BJ (cell line): ENCODE measurements around the gene NOXO1. TPM values are rescaled to one million over a fixed set of nuclear protein-coding genes. Genes with fewer than 3 reads are reported as not detected.

Experiments
- CTCF ChIA-PET: fragments of 350-600 bp; formaldehyde crosslinking; extraction: SDS; loops from one replicate; lab custom pipeline; 2021; ENCODE audit warnings: antibody characterized with exemption, inconsistent platforms; lab: Yijun Ruan, JAX
- POLR2A ChIA-PET: fragments of 300-600 bp; sonication (Branson Sonifier 250); formaldehyde crosslinking; extraction: SDS; loops from one replicate; lab custom pipeline; 2021; ENCODE audit warnings: antibody characterized with exemption; lab: Charles Lee
- DNase-seq: peaks from one replicate; pipeline ENCODE4 v3.0.0-alpha.2; 2011; ENCODE audit warnings: low read depth
- H3K27me3 ChIP-seq: 2 replicates; pipeline ENCODE4 v1.6.0; 2011; ENCODE audit warnings: low read length; ENCODE audit not compliant: control insufficient read depth, insufficient read depth
- H3K36me3 ChIP-seq: 2 replicates; pipeline ENCODE4 v1.5.1; 2011; ENCODE audit warnings: low read length; ENCODE audit not compliant: control insufficient read depth, insufficient read depth
- H3K4me3 ChIP-seq: 2 replicates; pipeline ENCODE4 v1.5.1; 2011; ENCODE audit warnings: low read depth, mild to moderate bottlenecking, control low read depth, low read length
- CTCF ChIP-seq: IDR thresholded peaks from 2 replicates; pipeline ENCODE4 v1.5.1; 2011; ENCODE audit warnings: low read depth, mild to moderate bottlenecking, control low read depth, inconsistent platforms, low read length, moderate library complexity; ENCODE audit not compliant: insufficient read depth
- polyA plus RNA-seq: library from polyadenylated mRNA; depleted of rRNA; stranded (reverse); fragments of >200 nt; gene quantifications from 2 replicates; pipeline ENCODE4 v1.2.3, GENCODE V29; 2011

NOXO1 gene
- polyA plus RNA-seq, 1 experiment = 0.17 TPM

DNA sequence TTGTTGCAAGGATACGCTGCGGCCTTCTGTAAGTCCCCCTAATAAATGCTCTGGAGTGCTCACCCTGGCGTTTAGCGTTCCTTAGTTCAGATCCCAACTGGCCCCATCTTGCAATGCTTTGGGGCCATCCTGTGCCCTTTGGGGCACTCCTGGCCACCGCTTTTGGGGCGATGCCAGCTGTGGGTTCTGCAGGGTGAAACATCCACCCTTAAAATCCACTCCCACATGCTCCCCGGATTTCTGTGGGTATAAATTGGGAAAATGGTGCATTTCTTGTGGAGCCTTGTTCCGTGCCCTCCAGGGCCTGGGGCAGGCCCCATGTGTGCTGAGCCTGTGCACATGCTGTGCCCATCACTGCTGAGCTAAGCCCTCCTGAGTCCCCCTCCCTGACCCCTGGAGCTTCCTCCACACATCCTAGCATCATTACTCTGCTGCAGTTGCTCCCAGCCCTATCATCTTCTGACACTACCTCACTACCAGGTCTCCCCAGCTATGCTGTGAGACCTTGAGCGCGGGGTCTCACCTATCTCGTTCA lies 44.3 kb downstream of the NOXO1 start:
- peaks cover 19% of the 10 kb centered on the region for H3K36me3 ChIP-seq
- CTCF ChIA-PET = interaction anchor here (1.5 kb wide), 1 partner anchor 9 kb away, joined by 5 read pairs; no protein-coding TSS in a partner anchor
- no peaks in the 10 kb centered on the region for H3K27me3 ChIP-seq
- POLR2A ChIA-PET = no interaction called here
- TF ChIP-seq CTCF = no peak
- no peak overlapping the region for H3K4me3 ChIP-seq
- no peak for DNase-seq

DNA sequence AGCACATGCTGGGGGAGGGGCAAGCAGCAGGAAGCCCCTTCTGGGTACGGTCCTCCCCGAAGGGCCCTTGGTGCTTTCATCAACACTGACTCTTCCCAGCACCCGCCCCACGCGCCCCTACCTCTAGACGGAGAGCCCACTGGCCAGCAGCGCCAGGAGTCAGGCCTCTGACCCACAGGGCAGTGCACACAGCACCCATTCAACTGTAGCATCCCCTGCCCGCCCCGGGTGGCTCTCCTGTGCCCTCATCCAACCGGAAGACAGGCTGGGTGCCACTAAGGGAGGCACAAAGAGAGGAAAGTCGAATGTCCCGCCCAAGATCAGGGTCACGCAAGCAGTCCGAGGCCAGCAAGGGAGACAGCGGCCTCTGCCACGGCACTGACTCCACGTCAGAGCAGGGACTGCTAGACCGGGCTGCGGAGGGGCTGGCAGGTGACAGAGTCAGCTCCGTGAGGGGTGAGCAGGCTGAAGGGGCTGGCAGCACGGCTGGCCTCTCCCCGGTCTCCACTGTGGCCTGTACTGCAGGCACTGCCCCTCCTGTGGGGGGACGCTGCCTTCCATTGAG lies 48.1 kb downstream of the NOXO1 start:
- no peaks in the 10 kb centered on the region for H3K27me3 ChIP-seq
- ChIA-PET POLR2A (no interaction called here), CTCF (interaction anchor here (1.6 to 1.9 kb wide), 2 partner anchors 69 to 71 kb away, joined by 4 to 9 read pairs; no protein-coding TSS in a partner anchor)
- H3K36me3 ChIP-seq = peaks cover 3% of the 10 kb centered on the region
- DNase-seq = no peak
- H3K4me3 ChIP-seq = no peak overlapping the region
- TF ChIP-seq CTCF = no peak

GRCh38 chr16:1932050-1933028 lies 48.9 kb downstream of the NOXO1 start:
- H3K4me3 ChIP-seq = no peak overlapping the region
- ChIA-PET CTCF (interaction anchor here (1.6 to 1.9 kb wide), 2 partner anchors 68 to 70 kb away, joined by 4 to 9 read pairs; no protein-coding TSS in a partner anchor), POLR2A (no interaction called here)
- no peak for DNase-seq
- peaks cover 2% of the 10 kb centered on the region; the same call in 1 of the 2 replicates for H3K36me3 ChIP-seq
- TF ChIP-seq CTCF = peak; percentile 15; the same call in 1 of the 2 replicates
- H3K27me3 ChIP-seq = no peaks in the 10 kb centered on the region

GRCh38 chr16:1930338-1930720 lies 50.9 kb downstream of the NOXO1 start:
- DNase-seq = no peak
- POLR2A ChIA-PET = no interaction called here
- CTCF ChIA-PET = interaction anchor here (0.6 to 4.5 kb wide), 10 partner anchors 10 to 312 kb away, joined by 3 to 48 read pairs (median 10); partner anchors contain the start of genes MEIOB and MSRB1

More at GRCh38 chr16:1930338-1930720, 50.9 kb downstream of the NOXO1 start:
- Histone ChIP-seq H3K4me3 (no peak overlapping the region), H3K36me3 (no peaks in the 10 kb centered on the region), H3K27me3 (no peaks in the 10 kb centered on the region)
- no peak for TF ChIP-seq CTCF
